HG03439 (cell line): ENCODE measurements around the gene LETM1.

ENCODE experiments used
- ATAC-seq: cut with Tn5 transposase; IDR thresholded peaks from one replicate; pipeline ENCODE4 v1.9.1; 2021; ENCODE audit warnings: mild to moderate bottlenecking, moderate library complexity; ENCODE audit not compliant: unreplicated experiment

LETM1 gene

GRCh38 chr4:1830234-1830633, 25.7 kb downstream of the LETM1 start:
- ATAC-seq = no peak

- ATAC-seq = no peak
Observed at GRCh38 chr4:1826531-1827350, 29.2 kb downstream of the LETM1 start.

- no peak for ATAC-seq
Observed at GRCh38 chr4:1825326-1825725, 30.6 kb downstream of the LETM1 start.

- ATAC-seq = no peak
Observed at GRCh38 chr4:1824746-1825145, 31.2 kb downstream of the LETM1 start.

GRCh38 chr4:1823545-1823932, 32.4 kb downstream of the LETM1 start:
- no peak for ATAC-seq

- no peak for ATAC-seq
Observed at GRCh38 chr4:1822568-1823544, 33.1 kb downstream of the LETM1 start.

- ATAC-seq = no peak
Observed at GRCh38 chr4:1821679-1822567, 34.0 kb downstream of the LETM1 start.

GRCh38 chr4:1819816-1820215, 36.1 kb downstream of the LETM1 start:
- no peak for ATAC-seq

- no peak for ATAC-seq
Observed at GRCh38 chr4:1819284-1819683, 36.7 kb downstream of the LETM1 start.

- no peak for ATAC-seq
Observed at GRCh38 chr4:1815997-1816860, 39.7 kb downstream of the LETM1 start.

- no peak for ATAC-seq
Observed at GRCh38 chr4:1815096-1815996, 40.6 kb downstream of the LETM1 start.

GRCh38 chr4:1814453-1814852, 41.5 kb downstream of the LETM1 start:
- ATAC-seq = no peak

- ATAC-seq = no peak
Observed at GRCh38 chr4:1813915-1814314, 42.0 kb downstream of the LETM1 start.

GRCh38 chr4:1813231-1813630, 42.7 kb downstream of the LETM1 start:
- no peak for ATAC-seq

GRCh38 chr4:1812720-1813119, 43.2 kb downstream of the LETM1 start:
- ATAC-seq = no peak

- ATAC-seq = no peak
Observed at GRCh38 chr4:1810765-1811164, 45.2 kb downstream of the LETM1 start.

GRCh38 chr4:1809754-1810502, 46.0 kb downstream of the LETM1 start:
- ATAC-seq = no peak
